HG03159 (cell line): ENCODE results near the gene PLCG2.
"Not testable (repeated sequence)": the region's sequence is repeated elsewhere in the genome, so short reads cannot be mapped to it uniquely, and the experiment has no call there.

Source experiments
- ATAC-seq: cut with Tn5 transposase; IDR thresholded peaks from one replicate; pipeline ENCODE4 v1.9.1; 2021; ENCODE audit warnings: mild to moderate bottlenecking, moderate library complexity; ENCODE audit not compliant: unreplicated experiment

Gene PLCG2

DNA sequence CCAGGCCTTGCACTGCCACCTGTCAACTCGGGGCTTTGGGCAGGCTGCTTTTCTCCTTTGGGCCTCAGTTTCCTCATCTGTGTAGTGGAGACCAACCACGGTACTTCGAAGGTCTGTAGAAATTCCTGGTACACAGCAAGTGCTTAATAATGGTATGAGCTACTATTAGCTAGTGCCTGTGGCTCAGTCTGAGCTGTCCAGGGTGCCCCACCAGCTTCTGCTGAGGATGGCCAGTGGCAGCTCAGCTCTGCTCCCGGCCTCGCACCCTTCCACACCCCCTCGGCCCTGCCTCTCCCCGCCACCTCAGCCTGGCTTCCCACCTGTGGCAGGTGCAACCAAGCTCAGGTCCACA lies 26.2 kb upstream of the PLCG2 start:
- ATAC-seq: no peak

DNA sequence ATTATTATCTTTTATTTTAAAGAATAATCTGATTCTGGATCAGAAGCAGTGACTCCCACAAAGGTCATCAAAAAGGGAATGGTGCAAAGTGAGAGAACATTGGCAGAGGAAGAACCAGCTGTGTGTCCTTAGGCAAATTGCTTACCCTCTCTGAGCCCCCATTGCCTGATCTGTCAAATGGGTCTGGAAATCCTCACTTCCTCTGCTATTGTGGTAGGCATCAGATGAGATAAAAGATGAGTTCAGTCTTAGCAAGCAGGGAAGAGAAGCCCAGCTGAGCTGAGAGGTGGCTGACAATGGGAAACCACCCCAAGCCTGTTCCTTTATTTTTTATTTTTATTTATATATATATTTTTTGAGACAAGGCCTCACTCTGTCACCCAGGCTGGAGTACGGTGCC lies 24.2 kb upstream of the PLCG2 start:
- ATAC-seq: no peak

- ATAC-seq: no peak
These were observed 23.0 kb upstream of the PLCG2 start for GRCh38 chr16:81755915-81756614.

GRCh38 chr16:81756615-81757356 lies 22.3 kb upstream of the PLCG2 start:
- ATAC-seq: no peak

- no peak for ATAC-seq
These were observed 20.7 kb upstream of the PLCG2 start for GRCh38 chr16:81758376-81758775.

- ATAC-seq: not testable (repeated sequence)
These were observed 16.8 kb upstream of the PLCG2 start for GRCh38 chr16:81762322-81762721.

DNA sequence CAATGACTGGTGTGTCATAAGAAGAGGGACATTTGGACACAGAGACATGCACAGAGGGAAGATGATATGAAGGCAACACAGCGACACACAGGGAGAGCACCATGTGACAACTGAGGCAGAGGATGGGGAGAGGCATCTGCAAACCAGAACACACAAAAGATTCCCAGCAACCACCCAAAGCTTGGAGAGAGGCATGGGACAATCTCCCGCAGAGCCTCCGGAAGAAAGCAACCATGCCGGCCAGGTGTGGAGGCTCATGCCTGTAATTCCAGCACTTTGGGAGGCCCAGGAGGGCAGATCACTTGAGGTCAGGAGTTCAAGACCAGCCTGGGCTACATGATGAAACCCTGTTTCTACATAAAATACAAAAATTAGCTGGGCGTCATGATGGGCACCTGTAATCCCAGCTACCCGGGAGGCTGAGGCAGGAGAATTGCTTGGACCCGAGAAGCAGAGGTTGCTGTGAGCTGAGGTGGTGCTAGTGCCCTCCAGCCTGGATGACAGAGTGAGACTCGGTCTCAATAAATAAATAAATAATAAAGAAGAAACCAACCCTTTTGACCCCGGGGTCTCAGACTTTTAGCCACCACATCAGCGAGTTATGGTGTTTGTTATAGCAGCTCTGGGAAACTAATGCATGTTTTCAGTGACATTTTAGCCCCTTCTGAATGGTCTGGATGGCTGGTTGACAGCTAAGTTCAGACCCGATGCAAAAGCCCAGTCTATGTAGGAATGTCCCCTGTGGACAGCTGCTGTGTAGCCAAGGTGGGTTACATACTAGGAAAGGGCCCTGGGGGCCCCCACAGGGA lies 13.8 kb upstream of the PLCG2 start:
- no peak for ATAC-seq

DNA sequence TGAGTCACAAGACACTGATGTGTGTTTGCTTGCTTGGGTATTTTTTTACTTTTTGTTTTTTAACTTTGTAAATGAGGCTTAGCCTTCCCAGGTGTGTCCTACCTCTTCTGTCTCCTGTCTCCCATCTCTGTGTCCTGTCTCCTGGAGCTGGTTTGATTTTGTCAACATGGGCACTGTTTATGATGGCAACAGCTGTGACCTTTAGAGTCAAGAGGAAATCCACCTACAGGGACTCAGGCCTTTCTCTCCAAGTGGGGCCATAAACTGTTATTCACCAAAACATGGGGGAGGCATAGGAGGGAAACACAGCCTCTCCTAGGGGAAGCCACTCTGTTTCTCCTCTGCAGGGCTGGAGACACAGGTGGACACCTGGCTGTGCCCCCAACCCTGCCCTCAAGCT lies 13.1 kb upstream of the PLCG2 start:
- ATAC-seq: no peak

- no peak for ATAC-seq
These were observed 11.0 kb upstream of the PLCG2 start for GRCh38 chr16:81767987-81768592.

DNA sequence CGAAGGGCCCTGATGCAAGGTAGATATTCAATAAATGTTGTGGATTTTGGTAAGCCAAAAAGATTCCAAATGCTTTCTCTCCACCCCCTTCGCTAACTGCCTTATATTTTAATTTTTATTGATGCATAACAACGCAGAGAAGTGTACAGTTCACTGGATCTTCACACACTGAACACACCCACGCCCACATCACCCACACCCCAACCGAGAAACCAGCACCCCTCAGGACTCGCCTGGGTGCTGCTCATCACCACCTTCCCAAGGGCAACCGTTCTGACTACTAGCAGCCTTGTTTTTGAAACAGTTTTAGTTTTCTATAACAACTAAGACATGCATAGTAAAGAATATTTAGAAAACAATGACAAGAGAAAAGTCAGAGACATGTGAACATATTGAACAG lies 9.1 kb upstream of the PLCG2 start:
- no peak for ATAC-seq

DNA sequence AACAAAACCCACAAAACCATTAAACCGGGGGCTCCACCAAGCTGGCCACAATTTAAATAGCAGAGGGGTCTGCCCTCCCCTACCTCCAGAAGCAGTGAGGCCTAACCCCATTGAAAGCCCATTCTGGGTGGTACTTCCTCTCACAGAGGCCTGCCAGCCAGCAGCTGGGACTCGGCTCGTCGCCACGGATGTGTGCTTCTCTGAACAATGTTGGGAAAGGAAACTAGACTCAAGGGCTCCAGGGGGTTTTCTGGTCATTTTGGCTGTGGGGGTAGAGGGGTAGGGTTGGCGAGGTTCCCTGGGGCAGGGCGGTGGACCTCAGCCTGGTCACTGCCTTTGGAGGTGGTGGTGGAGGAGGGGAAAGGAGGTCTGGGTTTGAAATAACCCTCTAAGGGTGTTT lies 4.7 kb upstream of the PLCG2 start:
- no peak for ATAC-seq

GRCh38 chr16:81775570-81775969 lies 3.5 kb upstream of the PLCG2 start:
- ATAC-seq: no peak

- no peak for ATAC-seq
These were observed 860 bp upstream of the PLCG2 start for GRCh38 chr16:81778231-81778630.

- peak; percentile 27 for ATAC-seq
These were observed 637 bp downstream of the PLCG2 start for GRCh38 chr16:81779536-81780320.

DNA sequence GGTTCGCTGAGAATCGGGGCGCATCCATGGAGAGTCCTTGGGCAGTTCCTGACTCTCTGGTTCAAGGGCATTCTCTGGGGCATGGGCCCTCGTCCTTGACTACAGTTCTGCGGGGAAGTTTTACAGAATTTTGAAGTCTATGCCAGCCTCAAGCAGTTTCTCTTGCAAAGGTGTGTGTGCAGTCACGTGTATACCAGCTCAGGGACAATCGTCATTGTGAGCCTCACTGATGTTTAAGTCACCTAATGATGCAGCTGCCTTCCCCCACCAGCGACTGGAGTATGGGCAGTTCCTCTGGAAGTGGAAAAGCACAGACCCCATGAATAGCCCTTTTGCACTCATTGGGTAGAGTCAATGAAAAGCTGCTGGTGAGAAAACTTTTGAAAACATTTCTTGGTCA lies 1.3 kb downstream of the PLCG2 start:
- no peak for ATAC-seq

- no peak for ATAC-seq
These were observed 3.1 kb downstream of the PLCG2 start for GRCh38 chr16:81782236-81782635.

- no peak for ATAC-seq
These were observed 5.1 kb downstream of the PLCG2 start for GRCh38 chr16:81784072-81784795.

- ATAC-seq: no peak
These were observed 6.2 kb downstream of the PLCG2 start for GRCh38 chr16:81785138-81785924.

- no peak for ATAC-seq
These were observed 7.2 kb downstream of the PLCG2 start for GRCh38 chr16:81786321-81786720.
